OCI-LY1 (cell line): Measurements from ENCODE around the gene SYNM.
"Not testable (repeated sequence)": the region's sequence is repeated elsewhere in the genome, so short reads cannot be mapped to it uniquely, and the experiment has no call there.

Experiments used
- H2AFZ ChIP-seq: fragments of 200-600 bp; sonication (generic), shearing (Covaris generic); 2 replicates; pipeline ENCODE4 v1.6.0; 2014; ENCODE audit warnings: antibody characterized with exemption, mild to moderate bottlenecking, low read length
- H3F3A ChIP-seq: fragments of 200-600 bp; sonication (generic), shearing (Covaris generic); 2 replicates; pipeline ENCODE4 v1.6.0; 2014; ENCODE audit warnings: mild to moderate bottlenecking, antibody characterized with exemption, low read length, moderate library complexity; ENCODE audit not compliant: insufficient read depth
- H3K27ac ChIP-seq: fragments of 200-600 bp; sonication (generic); 2 replicates; pipeline ENCODE4 v1.5.1; 2014; ENCODE audit warnings: low read length, mixed run types, mild to moderate bottlenecking, low read depth; ENCODE audit not compliant: poor library complexity, severe bottlenecking
- H3K27me3 ChIP-seq: fragments of 200-600 bp; sonication (generic); 2 replicates; pipeline ENCODE4 v1.6.0; 2014; ENCODE audit warnings: antibody characterized with exemption, mild to moderate bottlenecking, low read length, moderate library complexity; ENCODE audit not compliant: insufficient read depth
- H3K36me3 ChIP-seq: fragments of 200-600 bp; sonication (generic); 2 replicates; pipeline ENCODE4 v1.6.1; 2014; ENCODE audit warnings: mild to moderate bottlenecking, antibody characterized with exemption, low read length, moderate library complexity, mixed read lengths; ENCODE audit not compliant: insufficient read depth
- H3K4me1 ChIP-seq: fragments of 200-600 bp; sonication (generic); 2 replicates; pipeline ENCODE4 v1.5.1; 2014; ENCODE audit warnings: mild to moderate bottlenecking, low read length, moderate library complexity; ENCODE audit not compliant: insufficient read depth, severe bottlenecking
- H3K4me2 ChIP-seq: fragments of 200-600 bp; sonication (generic), shearing (Covaris generic); 2 replicates; pipeline ENCODE4 v1.6.1; 2014; ENCODE audit warnings: low read length
- H3K4me3 ChIP-seq: fragments of 200-600 bp; sonication (generic); 2 replicates; pipeline ENCODE4 v1.5.1; 2014; ENCODE audit warnings: low read length, low read depth, mild to moderate bottlenecking, mixed read lengths; ENCODE audit not compliant: poor library complexity, severe bottlenecking
- H3K79me2 ChIP-seq: fragments of 200-600 bp; shearing (Covaris generic); 2 replicates; pipeline ENCODE4 v1.6.1; 2016; ENCODE audit warnings: mixed run types, low read length, mixed read lengths; ENCODE audit not compliant: insufficient read depth
- H3K9ac ChIP-seq: fragments of 200-600 bp; sonication (generic), shearing (Covaris generic); 2 replicates; pipeline ENCODE4 v1.6.1; 2014; ENCODE audit warnings: mild to moderate bottlenecking, low read length, mixed read lengths
- H3K9me2 ChIP-seq: fragments of 200-600 bp; sonication (generic), shearing (Covaris generic); 2 replicates; pipeline ENCODE4 v1.6.1; 2014; ENCODE audit warnings: low read depth, mild to moderate bottlenecking, low read length, mixed read lengths
- H3K9me3 ChIP-seq: fragments of 200-600 bp; shearing (Covaris generic); 2 replicates; pipeline ENCODE4 v1.6.1; 2014; ENCODE audit warnings: low read length, mixed read lengths
- H4K20me1 ChIP-seq: fragments of 200-600 bp; sonication (generic), shearing (Covaris generic); 2 replicates; pipeline ENCODE4 v1.6.0; 2016; ENCODE audit warnings: mild to moderate bottlenecking, low read length; ENCODE audit not compliant: insufficient read depth
- EZH2 ChIP-seq: fragments of 200-600 bp; sonication (generic), shearing (Covaris generic); IDR thresholded peaks from 2 replicates; pipeline ENCODE4 v1.8.0; 2017; ENCODE audit warnings: borderline replicate concordance, mixed run types, mild to moderate bottlenecking, antibody characterized with exemption, low read length, moderate library complexity, mixed read lengths
- TF ChIP-seq, protein P1 (sequence below): fragments of 200-600 bp; sonication (generic), shearing (Covaris generic); IDR thresholded peaks from 2 replicates; pipeline ENCODE4 v1.5.1; 2017; ENCODE audit warnings: mild to moderate bottlenecking, antibody characterized with exemption, low read length, moderate library complexity, mixed read lengths

The SYNM gene

DNA sequence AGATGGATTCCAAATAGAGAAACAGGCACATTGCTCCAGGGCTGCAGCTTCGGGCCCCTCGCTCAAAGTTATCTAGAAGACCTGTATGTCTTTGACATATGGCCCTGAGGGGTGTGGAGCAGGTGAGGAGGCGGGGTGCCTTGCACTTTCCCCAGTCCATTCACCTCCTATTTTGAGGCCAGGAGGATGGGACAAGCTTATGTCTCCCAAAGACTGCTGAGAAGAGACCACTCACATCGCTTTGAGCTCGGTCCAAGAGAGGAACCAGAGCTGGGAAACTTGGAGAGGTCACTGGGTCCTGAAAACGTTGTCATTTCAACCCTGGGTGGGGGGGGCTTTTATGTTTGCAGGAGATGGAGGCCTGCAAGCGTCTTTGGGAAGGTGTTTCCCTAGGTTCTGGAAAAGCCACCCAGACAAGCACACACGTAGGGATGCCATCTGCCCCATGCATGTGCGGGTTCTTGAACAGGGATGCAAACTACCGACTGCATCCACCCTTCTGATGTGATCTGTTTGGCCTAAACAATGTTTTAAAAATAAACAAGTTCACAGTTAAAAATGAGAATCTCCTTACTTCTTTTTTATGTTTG is 33.7 kb upstream of the SYNM start:
- no peaks in the 10 kb centered on the region for H3K79me2 ChIP-seq
- no peaks in the 10 kb centered on the region for H3F3A ChIP-seq
- H3K4me1 ChIP-seq, result no peaks in the 10 kb centered on the region
- H3K9me2 ChIP-seq, result no peaks in the 10 kb centered on the region
- H4K20me1 ChIP-seq, result no peaks in the 10 kb centered on the region
- H3K9ac ChIP-seq, result no peak overlapping the region
- H3K27ac ChIP-seq, result no peak overlapping the region
- TF ChIP-seq EZH2, result no peak
- TF ChIP-seq, protein P1, sequence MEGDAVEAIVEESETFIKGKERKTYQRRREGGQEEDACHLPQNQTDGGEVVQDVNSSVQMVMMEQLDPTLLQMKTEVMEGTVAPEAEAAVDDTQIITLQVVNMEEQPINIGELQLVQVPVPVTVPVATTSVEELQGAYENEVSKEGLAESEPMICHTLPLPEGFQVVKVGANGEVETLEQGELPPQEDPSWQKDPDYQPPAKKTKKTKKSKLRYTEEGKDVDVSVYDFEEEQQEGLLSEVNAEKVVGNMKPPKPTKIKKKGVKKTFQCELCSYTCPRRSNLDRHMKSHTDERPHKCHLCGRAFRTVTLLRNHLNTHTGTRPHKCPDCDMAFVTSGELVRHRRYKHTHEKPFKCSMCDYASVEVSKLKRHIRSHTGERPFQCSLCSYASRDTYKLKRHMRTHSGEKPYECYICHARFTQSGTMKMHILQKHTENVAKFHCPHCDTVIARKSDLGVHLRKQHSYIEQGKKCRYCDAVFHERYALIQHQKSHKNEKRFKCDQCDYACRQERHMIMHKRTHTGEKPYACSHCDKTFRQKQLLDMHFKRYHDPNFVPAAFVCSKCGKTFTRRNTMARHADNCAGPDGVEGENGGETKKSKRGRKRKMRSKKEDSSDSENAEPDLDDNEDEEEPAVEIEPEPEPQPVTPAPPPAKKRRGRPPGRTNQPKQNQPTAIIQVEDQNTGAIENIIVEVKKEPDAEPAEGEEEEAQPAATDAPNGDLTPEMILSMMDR, result no peak
- H3K4me2 ChIP-seq, result no peak overlapping the region
- H3K4me3 ChIP-seq, result no peak overlapping the region
- no peaks in the 10 kb centered on the region for H3K27me3 ChIP-seq
- no peak overlapping the region for H2AFZ ChIP-seq
- H3K9me3 ChIP-seq, result no peaks in the 10 kb centered on the region
- H3K36me3 ChIP-seq, result no peaks in the 10 kb centered on the region

DNA sequence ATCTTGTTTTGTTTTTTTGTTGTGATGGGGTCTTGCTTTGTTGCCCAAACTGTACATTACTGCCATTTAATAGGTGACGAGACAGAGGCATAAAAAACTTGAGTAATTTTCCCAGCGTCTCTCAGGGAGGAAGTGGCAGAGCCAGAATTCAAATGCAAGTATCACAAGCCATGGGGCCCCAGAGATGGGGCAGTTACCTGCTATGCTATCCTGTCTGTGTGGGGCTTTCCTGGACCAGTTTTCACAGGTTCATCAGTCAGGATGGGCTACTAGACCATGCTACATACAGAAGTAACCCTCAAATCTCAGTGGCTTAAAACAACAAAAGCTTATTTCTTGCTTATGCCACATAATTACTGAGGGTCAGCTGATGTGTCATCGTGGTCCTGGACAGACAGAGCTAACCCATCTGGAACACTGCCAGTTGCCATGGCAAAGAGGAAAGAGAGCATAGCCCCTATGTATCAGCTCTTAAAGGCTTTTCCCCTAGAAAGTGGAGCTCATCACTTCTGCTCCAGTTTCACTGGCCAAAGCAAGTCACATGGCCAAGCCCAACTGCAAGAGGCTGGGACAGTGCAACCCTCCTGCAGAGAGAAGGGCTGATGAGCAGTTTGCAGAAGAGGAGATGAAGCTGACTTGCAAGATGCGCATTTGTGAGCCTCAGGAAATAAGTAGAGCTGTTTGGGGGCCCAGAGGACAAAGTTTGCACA is 31.7 kb upstream of the SYNM start:
- Histone ChIP-seq H3K4me3 (no peak overlapping the region), H4K20me1 (no peaks in the 10 kb centered on the region), H3K4me1 (peaks cover 5% of the 10 kb centered on the region), H3K27ac (no peak overlapping the region), H3K79me2 (no peaks in the 10 kb centered on the region), H3F3A (no peaks in the 10 kb centered on the region), H3K36me3 (no peaks in the 10 kb centered on the region), H3K4me2 (no peak overlapping the region), H3K27me3 (no peaks in the 10 kb centered on the region), H3K9me3 (no peaks in the 10 kb centered on the region), H3K9me2 (no peaks in the 10 kb centered on the region), H2AFZ (no peak overlapping the region), H3K9ac (no peak overlapping the region)
- TF ChIP-seq, protein P1, result no peak
- TF ChIP-seq EZH2, result no peak

GRCh38 chr15:99074446-99074845 is 30.4 kb upstream of the SYNM start:
- Histone ChIP-seq H3K9me2 (no peaks in the 10 kb centered on the region), H3K4me3 (no peak overlapping the region), H3K4me1 (peaks cover 5% of the 10 kb centered on the region), H3K27ac (no peak overlapping the region), H3K4me2 (no peak overlapping the region), H3K9me3 (no peaks in the 10 kb centered on the region), H3K79me2 (no peaks in the 10 kb centered on the region), H4K20me1 (no peaks in the 10 kb centered on the region), H3K9ac (no peak overlapping the region), H2AFZ (no peak overlapping the region), H3F3A (no peaks in the 10 kb centered on the region), H3K36me3 (no peaks in the 10 kb centered on the region), H3K27me3 (no peaks in the 10 kb centered on the region)
- TF ChIP-seq, protein P1, result no peak
- TF ChIP-seq EZH2, result no peak

DNA sequence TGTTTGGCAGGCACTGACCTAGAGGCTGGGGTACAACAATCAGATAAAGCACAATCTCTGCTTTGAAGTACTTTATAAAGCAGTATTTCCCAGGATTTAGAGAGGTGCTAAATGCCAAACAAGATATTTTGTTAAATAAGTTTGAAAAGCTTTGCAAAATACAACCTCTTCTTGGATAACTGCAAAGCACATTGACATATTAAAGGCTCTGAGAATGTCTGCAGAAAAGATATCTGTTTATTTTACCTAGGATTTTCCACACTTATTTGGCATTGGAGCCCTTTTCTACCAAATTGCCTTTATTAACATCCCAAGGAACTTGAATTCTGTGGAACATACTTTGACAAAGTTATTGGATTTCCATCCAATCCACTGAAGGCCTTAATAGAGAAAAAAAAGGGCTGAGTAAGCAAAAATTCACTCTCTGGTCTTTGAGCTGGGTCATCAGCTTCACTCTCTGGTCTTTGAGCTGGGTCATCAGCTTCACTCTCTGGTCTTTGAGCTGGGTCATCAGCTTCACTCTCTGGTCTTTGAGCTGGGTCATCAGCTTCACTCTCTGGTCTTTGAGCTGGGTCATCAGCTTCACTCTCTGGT is 29.7 kb upstream of the SYNM start:
- H3K9ac ChIP-seq, H3K36me3 ChIP-seq, H3K4me2 ChIP-seq: not testable (repeated sequence)

More for the DNA sequence above, 29.7 kb upstream of the SYNM start:
- H3K9me2 ChIP-seq, H3F3A ChIP-seq, H3K9me3 ChIP-seq, H3K4me3 ChIP-seq, H2AFZ ChIP-seq, H4K20me1 ChIP-seq, H3K27me3 ChIP-seq, H3K4me1 ChIP-seq, H3K79me2 ChIP-seq, H3K27ac ChIP-seq: not testable (repeated sequence)
